Right lobe of liver (tissue), 6 donors: ENCODE measurements around the gene HERPUD2. TPM values are rescaled to one million over a fixed set of nuclear protein-coding genes. Genes with fewer than 3 reads are reported as not detected.

ENCODE experiments used
- ATAC-seq, 4 donors: fragments of 200-7000 bp; cut with Tn5 transposase; one replicate each; pipeline ENCODE4 v1.9.1; 2020; ENCODE audit warnings: mild to moderate bottlenecking in 4 of 4, moderate library complexity in 4 of 4
- DNase-seq, 3 donors: peaks; one replicate each; pipeline ENCODE4 v3.0.0-alpha.2; 2020
- H3K27ac ChIP-seq, 3 donors: fragments of 200-600 bp; one replicate each; pipeline ENCODE4 v1.8.0; 2022
- H3K27me3 ChIP-seq, 2 donors: fragments of 200-600 bp; one replicate each; pipeline ENCODE4 v1.8.0; 2022
- H3K36me3 ChIP-seq, 4 donors: fragments of 200-600 bp; sonication (generic) in 1 of 4; one replicate each; pipeline versions ENCODE4 v1.5.1 to v1.8.0; 2017 to 2022; ENCODE audit warnings: control low read depth in 1 of 4
- H3K4me1 ChIP-seq, 4 donors: fragments of 200-600 bp; sonication (generic) in 1 of 4; one replicate each; pipeline versions ENCODE4 v1.5.1 to v1.8.0; 2017 to 2022; ENCODE audit warnings: control low read depth in 1 of 4
- H3K4me3 ChIP-seq, 3 donors: fragments of 200-600 bp; one replicate each; pipeline ENCODE4 v1.8.0; 2022
- H3K9me3 ChIP-seq, 4 donors: fragments of 200-600 bp; sonication (generic) in 1 of 4; one replicate each; pipeline versions ENCODE4 v1.5.1 to v1.8.0; 2017 to 2022; ENCODE audit warnings: control low read depth in 1 of 4
- CTCF ChIP-seq, 4 donors: fragments of 200-600 bp in 3 of 4; fragments of 450-650 bp in 1 of 4; IDR thresholded peaks; one replicate each; pipeline versions ENCODE4 v1.5.1 to v1.8.0; 2016 to 2022; ENCODE audit warnings: antibody characterized with exemption in 4 of 4, mild to moderate bottlenecking in 2 of 4
- POLR2A ChIP-seq: fragments of 450-650 bp; IDR thresholded peaks from one replicate; pipeline ENCODE4 v1.6.1; 2017; ENCODE audit warnings: antibody characterized with exemption, mild to moderate bottlenecking
- WGBS: methylation state at CpG from one replicate; pipeline ENCODE4 v1.1.6; 2018; ENCODE audit warnings: low coverage, low lambda C conversion rate; ENCODE audit not compliant: insufficient coverage; ENCODE audit errors: missing lambda C conversion rate; 5-methylcytosine and 5-hydroxymethylcytosine counted together
- intact Hi-C, 2 donors: fragments of 100-400 bp; cut with DNase I; formaldehyde crosslinking; loops; one replicate each; pipeline versions ENCODE4 v1.11.2 to v1.14.1; 2022
- long read RNA-seq: library from polyadenylated mRNA; unstranded; transcript quantifications from one replicate; pipeline ENCODE4 v2.0.0, GENCODE V29; 2019
- total RNA-seq, 6 experiments: library from RNA; depleted of rRNA in 2 of 6; stranded (reverse); fragments of >200 nt in 2 of 6; fragmentation: NEBNext Ultra II Directional in 3 of 6; extraction: Animal tissue kit (Norgen Biotek cat#: 25700) in 3 of 6; gene quantifications; one replicate each; pipeline versions ENCODE4 v1.1.0 to v1.2.4, GENCODE V29; 2016 to 2023
- donor health status: DM: no; HTN: yes; CAD: no.
- donor health status: DM: no; HTN: no; CAD: no.
- donor health status: DM: no; HTN: no; CAD: no.
- donor health status: DM: no; HTN: yes; CAD: no.
- donor health status: DM: no; HTN: yes; CAD: no.

Gene HERPUD2
- total RNA-seq = 10 to 100 TPM; 15.4 to 26.7 (median 20.6) TPM
- long read RNA-seq, partial matches to known transcripts = 0 of 2 reads
- long read RNA-seq, other reads (novel, unspliced or antisense) = 1 of 2 reads

DNA sequence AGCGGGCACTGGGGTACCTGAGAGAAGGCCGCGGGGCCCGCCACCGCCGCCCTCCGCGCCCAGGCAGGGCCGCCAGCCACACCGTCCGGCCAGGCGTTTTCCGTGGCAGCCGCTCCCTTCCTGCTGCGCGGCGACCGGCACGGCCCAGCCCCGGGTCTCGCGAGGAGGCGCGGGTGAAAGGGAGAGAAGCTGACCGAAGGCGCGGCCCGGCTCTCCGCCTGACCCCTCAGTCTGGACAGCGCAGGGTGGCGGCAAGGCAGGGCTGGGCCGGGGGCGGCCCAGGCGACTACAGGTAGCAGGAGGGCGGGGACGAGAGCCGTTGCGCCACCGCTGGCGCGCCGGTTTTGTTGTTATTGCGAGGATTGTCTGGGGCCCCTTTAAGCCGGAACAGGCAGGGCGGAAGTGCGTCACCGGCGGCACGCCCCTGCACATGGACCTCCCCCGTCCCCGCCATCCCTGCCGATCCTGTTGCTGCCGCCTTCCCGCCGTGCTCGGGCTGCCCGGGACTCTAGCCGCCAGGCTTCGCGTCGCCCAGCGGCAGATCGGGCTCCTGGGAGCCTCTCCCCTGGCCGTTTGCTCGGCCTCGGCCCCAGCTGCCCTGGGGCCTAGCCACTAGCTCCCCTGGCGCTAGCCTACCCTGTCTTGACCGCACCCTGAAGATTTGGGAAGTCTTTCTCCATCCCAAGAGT is at the start of gene HERPUD2:
Gene HERPUD2 (minus strand): TSS at position 352 of the 689 bp plus-strand sequence. CDS start 805 bp downstream, outside the sequence.
- H3K27ac ChIP-seq = peak within 1 kb of the TSS; percentile 94 to 98 (median 98)
- H3K36me3 ChIP-seq = no peaks in the 10 kb centered on the region
- H3K4me3 ChIP-seq = peak within 1 kb of the TSS; percentile 77 to 96 (median 96)
- peak; percentile 93 to 97 (median 94) for ATAC-seq
- H3K9me3 ChIP-seq = no peaks in the 10 kb centered on the region
- no peaks in the 10 kb centered on the region for H3K27me3 ChIP-seq
- H3K4me1 ChIP-seq = peaks cover 0 to 34% (median 18%) of the 10 kb centered on the region in 4 donors
- intact Hi-C loops = no loop called here
- peak; percentile 97 to 99 (median 98) for DNase-seq
- TF ChIP-seq POLR2A = peak; percentile 95
- TF ChIP-seq CTCF (IDR thresholded peaks at IDR 0.05) = peak in 1 of 4 donors; percentile 8
- 0% methylated on average over 14 of the region's 68 CpGs for WGBS

DNA sequence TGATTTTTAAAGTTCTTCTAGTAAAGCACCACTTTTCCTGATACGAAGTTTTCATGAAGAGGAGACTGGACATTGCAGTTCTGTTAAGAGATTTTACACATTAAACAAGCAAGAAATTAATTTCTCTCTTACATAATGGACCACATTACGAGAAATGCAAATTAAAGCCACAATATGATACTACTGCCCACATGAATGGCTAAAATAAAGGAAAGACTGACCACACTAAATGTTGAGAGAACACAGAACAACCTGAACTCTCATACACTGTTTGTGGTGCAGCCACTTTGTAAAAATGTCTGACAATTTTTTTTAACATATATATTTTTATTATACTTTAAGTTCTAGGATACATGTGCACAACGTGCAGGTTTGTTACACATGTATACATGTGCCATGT is 44.0 kb upstream of the HERPUD2 start:
- intact Hi-C loops = no loop called here
- Histone ChIP-seq H3K27me3 (no peaks in the 10 kb centered on the region), H3K4me3 (no peak overlapping the region), H3K9me3 (no peaks in the 10 kb centered on the region), H3K4me1 (no peaks in the 10 kb centered on the region), H3K36me3 (no peaks in the 10 kb centered on the region), H3K27ac (no peak overlapping the region)
- TF ChIP-seq POLR2A (no peak), CTCF (IDR thresholded peaks at IDR 0.05) (no peak)
- DNase-seq = no peak
- 91% methylated on average over 3 of the region's 3 CpGs for WGBS
- ATAC-seq = no peak

GRCh38 chr7:35736725-35737124 is 41.8 kb upstream of the HERPUD2 start:
- intact Hi-C loops = no loop called here
- H3K27me3 ChIP-seq = no peaks in the 10 kb centered on the region
- WGBS = 38% methylated on average over 1 of the region's 1 CpG
- DNase-seq (no peak), ATAC-seq (peak; percentile 77 to 99 (median 91))
- H3K4me3 ChIP-seq = no peak overlapping the region
- H3K27ac ChIP-seq = no peak overlapping the region
- H3K9me3 ChIP-seq = no peaks in the 10 kb centered on the region
- no peaks in the 10 kb centered on the region for H3K36me3 ChIP-seq
- no peak for TF ChIP-seq POLR2A
- no peak for TF ChIP-seq CTCF (IDR thresholded peaks at IDR 0.05)
- H3K4me1 ChIP-seq = no peaks in the 10 kb centered on the region

GRCh38 chr7:35735396-35735795 is 40.5 kb upstream of the HERPUD2 start:
- intact Hi-C loops = no loop called here
- no peak for ATAC-seq
- TF ChIP-seq POLR2A (no peak), CTCF (IDR thresholded peaks at IDR 0.05) (no peak)

More at GRCh38 chr7:35735396-35735795, 40.5 kb upstream of the HERPUD2 start:
- no peak overlapping the region for H3K27ac ChIP-seq
- WGBS = 89% methylated on average over 3 of the region's 3 CpGs
- H3K27me3 ChIP-seq = no peaks in the 10 kb centered on the region
- H3K4me1 ChIP-seq = no peaks in the 10 kb centered on the region
- no peak for DNase-seq
- no peaks in the 10 kb centered on the region for H3K36me3 ChIP-seq
- no peak overlapping the region for H3K4me3 ChIP-seq
- no peaks in the 10 kb centered on the region for H3K9me3 ChIP-seq
